Ovary (tissue), 9 donors: ENCODE results near the gene ARMC2. TPM values are rescaled to one million over a fixed set of nuclear protein-coding genes. Genes with fewer than 3 reads are reported as not detected.

Experiments
- DNase-seq, 5 donors: peaks; one replicate each; pipeline ENCODE4 v3.0.0-alpha.2; 2019 to 2020
- H3K27ac ChIP-seq, 2 donors: fragments of 200-600 bp; one replicate each; pipeline versions ENCODE4 v1.5.1 to v1.8.0; 2019 to 2022
- H3K27me3 ChIP-seq: fragments of 200-600 bp; one replicate; pipeline ENCODE4 v1.8.0; 2022
- H3K36me3 ChIP-seq: fragments of 200-600 bp; sonication (generic); one replicate; pipeline ENCODE4 v1.5.1; 2019
- H3K4me1 ChIP-seq: one replicate; pipeline ENCODE4 v1.8.1; 2013; ENCODE audit warnings: mild to moderate bottlenecking, moderate library complexity; ENCODE audit not compliant: insufficient read depth
- H3K4me3 ChIP-seq: fragments of 200-600 bp; sonication (generic); one replicate; pipeline ENCODE4 v1.5.1; 2017
- H3K9me3 ChIP-seq, 2 donors: fragments of 200-600 bp in 1 of 2; sonication (generic) in 1 of 2; one replicate each; pipeline versions ENCODE4 v1.5.1 to v1.8.1; 2013 to 2019; ENCODE audit warnings: mild to moderate bottlenecking in 1 of 2, moderate library complexity in 1 of 2
- EP300 ChIP-seq: sonication (generic); formaldehyde crosslinking; IDR thresholded peaks from one replicate; pipeline ENCODE4 v1.6.1; 2017; ENCODE audit warnings: antibody characterized with exemption
- POLR2A ChIP-seq: fragments of 450-650 bp; IDR thresholded peaks from one replicate; pipeline ENCODE4 v1.6.1; 2017; ENCODE audit warnings: antibody characterized with exemption, mild to moderate bottlenecking, moderate library complexity
- WGBS, 3 donors: extraction: QIAGEN DNeasy Blood & Tissue Kit in 1 of 3; methylation state at CpG; one replicate each; pipeline versions ENCODE4 v1.1.5 to v1.1.7; 2013 to 2017; 5-methylcytosine and 5-hydroxymethylcytosine counted together
- intact Hi-C, 4 donors: fragments of 100-400 bp; cut with DNase I; formaldehyde crosslinking; loops; one replicate each; pipeline versions ENCODE4 v1.11.0 to v1.15.1; 2022 to 2023
- polyA plus RNA-seq, 2 donors: library from polyadenylated mRNA; stranded (reverse); fragments of 200-250 nt in 1 of 2; fragments of 350-450 nt in 1 of 2; fragmentation: Illumina TruSeq in 1 of 2; extraction: RNeasy Lipid Tissue Mini Kit (QIAGEN cat#74804) in 1 of 2; gene quantifications; one replicate each; pipeline ENCODE4 v1.2.3, GENCODE V29; 2013 to 2014
- small RNA-seq: library from RNA; depleted of rRNA; stranded (forward); fragments of <200 nt; gene quantifications from one replicate; pipeline ENCODE3, GENCODE V24; 2016
- total RNA-seq, 7 donors: library from RNA; depleted of rRNA in 2 of 7; stranded (reverse); fragments of >200 nt in 2 of 7; fragmentation: NEBNext Ultra II Directional in 3 of 7; extraction: Animal tissue kit (Norgen Biotek cat#: 25700) in 3 of 7; gene quantifications; one replicate each; pipeline versions ENCODE4 v1.1.0 to v1.2.4, GENCODE V29; 2016 to 2023
- TF ChIP-seq, protein P1 (sequence below), 3 donors: fragments of 450-650 bp in 2 of 3; fragments of 200-600 bp in 1 of 3; IDR thresholded peaks; one replicate each; pipeline versions ENCODE4 v1.5.1 to v1.8.0; 2016 to 2022; ENCODE audit warnings: antibody characterized with exemption in 3 of 3, mild to moderate bottlenecking in 1 of 3
- donor health status: DM: no; HTN: no; CAD: no; lungs with moderate emphysema.
- donor health status: DM: no; HTN: no; CAD: no.
- donor health status: Bipolar disorder and iron deficiency.
- donor health status: DM: yes; HTN: yes; CAD: no.
- donor health status: DM: no; HTN: no; CAD: no.
- donor health status: DM: yes; HTN: yes; CAD: no.

Gene ARMC2
- total and polyA plus RNA-seq, 9 donors, result 3.2 to 14.7 (median 9.2) TPM

DNA sequence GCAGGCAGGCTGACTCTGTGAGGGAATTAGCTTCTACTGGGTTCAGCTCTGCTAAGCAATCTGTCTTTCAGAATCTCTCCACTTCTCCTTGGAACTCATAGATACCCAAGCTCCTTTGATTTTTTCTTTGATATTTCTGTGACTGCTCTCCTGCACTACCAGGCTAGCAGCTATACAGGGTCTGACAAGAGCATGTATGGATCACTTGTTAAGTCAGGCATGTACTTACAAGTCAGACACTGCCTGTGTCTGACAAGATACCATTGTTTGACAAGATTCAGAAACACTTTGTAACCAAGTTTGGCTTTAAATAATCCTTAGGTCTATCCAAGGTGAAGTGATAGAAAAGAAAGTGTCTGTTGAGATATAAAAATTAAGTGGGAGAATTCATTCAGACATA, 167.0 kb downstream of the ARMC2 start:
- no peak for DNase-seq

DNA sequence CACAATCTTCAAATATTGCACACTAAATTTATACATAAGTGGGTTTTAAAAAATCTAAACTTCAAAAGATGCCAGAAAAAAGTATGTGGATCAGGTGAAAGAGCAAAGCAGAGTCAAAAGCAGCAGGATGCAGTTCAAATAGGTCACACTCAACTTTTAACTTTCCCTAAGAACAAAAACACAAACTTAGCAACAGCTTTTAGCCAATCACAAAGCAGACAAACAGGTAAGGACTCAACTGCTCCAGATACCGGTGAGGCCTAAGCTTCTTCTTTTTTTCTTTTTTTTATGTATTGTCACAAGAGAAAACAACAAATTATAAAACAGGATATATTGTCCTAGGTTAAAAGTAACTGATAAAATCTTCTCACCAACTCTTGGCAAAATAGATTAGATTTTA, 171.7 kb downstream of the ARMC2 start:
- H3K9me3 ChIP-seq, result no peaks in the 10 kb centered on the region
- intact Hi-C loops, result loop anchor here in 1 of 4 donors (10.0 kb wide), 1 partner anchor 45 kb away; no protein-coding TSS in a partner anchor
- H3K4me3 ChIP-seq, result no peak overlapping the region
- no peak overlapping the region for H3K27ac ChIP-seq
- H3K36me3 ChIP-seq, result no peaks in the 10 kb centered on the region
- H3K4me1 ChIP-seq, result no peaks in the 10 kb centered on the region
- TF ChIP-seq EP300 (no peak), POLR2A (no peak)
- TF ChIP-seq, protein P1, sequence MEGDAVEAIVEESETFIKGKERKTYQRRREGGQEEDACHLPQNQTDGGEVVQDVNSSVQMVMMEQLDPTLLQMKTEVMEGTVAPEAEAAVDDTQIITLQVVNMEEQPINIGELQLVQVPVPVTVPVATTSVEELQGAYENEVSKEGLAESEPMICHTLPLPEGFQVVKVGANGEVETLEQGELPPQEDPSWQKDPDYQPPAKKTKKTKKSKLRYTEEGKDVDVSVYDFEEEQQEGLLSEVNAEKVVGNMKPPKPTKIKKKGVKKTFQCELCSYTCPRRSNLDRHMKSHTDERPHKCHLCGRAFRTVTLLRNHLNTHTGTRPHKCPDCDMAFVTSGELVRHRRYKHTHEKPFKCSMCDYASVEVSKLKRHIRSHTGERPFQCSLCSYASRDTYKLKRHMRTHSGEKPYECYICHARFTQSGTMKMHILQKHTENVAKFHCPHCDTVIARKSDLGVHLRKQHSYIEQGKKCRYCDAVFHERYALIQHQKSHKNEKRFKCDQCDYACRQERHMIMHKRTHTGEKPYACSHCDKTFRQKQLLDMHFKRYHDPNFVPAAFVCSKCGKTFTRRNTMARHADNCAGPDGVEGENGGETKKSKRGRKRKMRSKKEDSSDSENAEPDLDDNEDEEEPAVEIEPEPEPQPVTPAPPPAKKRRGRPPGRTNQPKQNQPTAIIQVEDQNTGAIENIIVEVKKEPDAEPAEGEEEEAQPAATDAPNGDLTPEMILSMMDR (IDR thresholded peaks at IDR 0.05), result no peak
- WGBS, 3 donors, result 92 to 95% (median 92%) methylated on average over 1 of the region's 1 CpG
- no peaks in the 10 kb centered on the region for H3K27me3 ChIP-seq
- DNase-seq, result no peak

More for the DNA sequence above, 167.0 kb downstream of the ARMC2 start:
- Histone ChIP-seq H3K4me1 (peaks cover 9% of the 10 kb centered on the region), H3K4me3 (no peak overlapping the region), H3K27ac (peak overlapping the region; percentile 58 to 61), H3K9me3 (no peaks in the 10 kb centered on the region), H3K36me3 (no peaks in the 10 kb centered on the region), H3K27me3 (no peaks in the 10 kb centered on the region)
- intact Hi-C loops, result loop anchor here in 1 of 4 donors (10.0 kb wide), 1 partner anchor 50 kb away; no protein-coding TSS in a partner anchor
- TF ChIP-seq, protein P1 (IDR thresholded peaks at IDR 0.05), result no peak
- TF ChIP-seq POLR2A (no peak), EP300 (no peak)

DNA sequence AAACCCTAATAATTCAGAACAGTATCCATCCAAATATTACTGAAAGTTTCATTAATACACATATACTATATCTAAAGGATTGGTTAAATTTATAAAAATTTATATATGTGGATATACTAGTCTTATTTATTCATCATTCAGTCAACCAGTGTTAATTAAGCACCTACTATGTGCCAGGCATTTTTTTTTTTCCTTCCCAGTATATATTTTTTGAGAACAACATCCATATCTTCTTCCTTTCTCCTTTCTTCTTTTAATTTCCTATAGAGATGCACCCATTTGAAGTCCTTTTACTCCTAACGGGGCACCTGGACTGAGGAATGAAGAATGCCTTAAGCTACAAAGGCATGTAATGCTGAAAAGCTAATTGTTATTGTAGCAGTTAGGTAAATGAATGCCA, 173.6 kb downstream of the ARMC2 start:
- H3K36me3 ChIP-seq, result no peaks in the 10 kb centered on the region
- 94 to 98% (median 95%) methylated on average over 1 of the region's 1 CpG for WGBS, 3 donors
- no peak for TF ChIP-seq EP300
- TF ChIP-seq, protein P1 (IDR thresholded peaks at IDR 0.05), result no peak
- TF ChIP-seq POLR2A, result no peak

DNA sequence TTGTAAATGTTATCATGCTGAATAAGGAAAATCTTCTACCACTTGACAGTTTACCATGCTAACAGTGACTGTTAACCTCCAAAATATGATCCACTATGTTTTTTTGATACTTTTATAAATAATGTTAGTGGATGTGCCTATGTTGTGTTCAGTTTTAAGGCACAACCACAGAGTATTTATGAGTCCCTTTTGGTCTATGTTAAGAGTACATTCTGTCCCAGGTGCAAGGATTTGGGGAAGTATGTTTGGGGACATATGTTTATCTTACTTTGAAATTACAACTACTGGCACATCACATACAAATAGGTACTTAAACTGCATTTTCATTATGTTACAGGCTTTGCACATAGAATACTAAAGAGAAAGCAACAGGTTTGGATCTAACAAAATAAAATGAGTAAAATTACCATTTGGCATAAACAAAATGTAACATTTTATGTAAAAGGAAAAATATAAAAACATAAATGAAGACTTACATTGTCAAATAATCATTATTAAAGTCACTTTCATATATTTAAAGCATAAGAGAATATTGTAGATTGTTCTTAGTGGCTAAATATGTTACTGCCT, 175.2 kb downstream of the ARMC2 start:
- Histone ChIP-seq H3K27me3 (no peaks in the 10 kb centered on the region), H3K4me3 (no peak overlapping the region), H3K9me3 (no peaks in the 10 kb centered on the region), H3K27ac (no peak overlapping the region), H3K36me3 (no peaks in the 10 kb centered on the region), H3K4me1 (no peaks in the 10 kb centered on the region)
- intact Hi-C loops, result no loop called here
- DNase-seq, result no peak
- TF ChIP-seq POLR2A (no peak), EP300 (no peak)
- TF ChIP-seq, protein P1 (IDR thresholded peaks at IDR 0.05), result no peak

More for the DNA sequence above, 173.6 kb downstream of the ARMC2 start:
- Histone ChIP-seq H3K9me3 (no peaks in the 10 kb centered on the region), H3K4me1 (no peaks in the 10 kb centered on the region), H3K27ac (no peak overlapping the region), H3K27me3 (no peaks in the 10 kb centered on the region), H3K4me3 (no peak overlapping the region)
- intact Hi-C loops, result no loop called here
- DNase-seq, result no peak

Small RNAs within 50 kb of the gene (small RNA-seq; reads per million reads assigned to genes)
- not detected for gene AL445189.2
- not detected for gene Z95118.1

Other genes with a start within 250 kb of the ARMC2 start
- 10 to 100 TPM; 36.5 to 97.2 (median 65.4) TPM for gene SESN1, start 246.4 kb downstream of the ARMC2 start, total RNA-seq
- gene SESN1, start 246.4 kb downstream of the ARMC2 start, polyA plus RNA-seq, result 10 to 100 TPM; 55.0 to 68.4 TPM
- 10 to 100 TPM in 3 of 7 donors, 1 to 10 TPM in 4; 7.4 to 12.6 (median 9.7) TPM for gene CEP57L1, start 247.1 kb downstream of the ARMC2 start, total RNA-seq
- 1 to 10 TPM; 4.9 to 9.1 TPM for gene CEP57L1, start 247.1 kb downstream of the ARMC2 start, polyA plus RNA-seq